HG02943 (cell line): ENCODE data around the gene FBXO33.
"Not testable (repeated sequence)": the region's sequence is repeated elsewhere in the genome, so short reads cannot be mapped to it uniquely, and the experiment has no call there.

Source experiments
- ATAC-seq: cut with Tn5 transposase; IDR thresholded peaks from one replicate; pipeline ENCODE4 v1.9.1; 2021; ENCODE audit warnings: mild to moderate bottlenecking, low read depth, moderate library complexity; ENCODE audit not compliant: unreplicated experiment

FBXO33 gene

GRCh38 chr14:39376667-39377403 lies 55.4 kb downstream of the FBXO33 start:
- ATAC-seq, result no peak

GRCh38 chr14:39374851-39375250 lies 57.4 kb downstream of the FBXO33 start:
- ATAC-seq, result no peak

- no peak for ATAC-seq
These were observed 59.6 kb downstream of the FBXO33 start for GRCh38 chr14:39372656-39373055.

- ATAC-seq, result no peak
These were observed 61.8 kb downstream of the FBXO33 start for GRCh38 chr14:39370415-39370814.

GRCh38 chr14:39369029-39369428 lies 63.2 kb downstream of the FBXO33 start:
- no peak for ATAC-seq

- ATAC-seq, result no peak
These were observed 63.8 kb downstream of the FBXO33 start for GRCh38 chr14:39368261-39368959.

- ATAC-seq, result no peak
These were observed 64.9 kb downstream of the FBXO33 start for GRCh38 chr14:39367387-39367751.

- no peak for ATAC-seq
These were observed 65.5 kb downstream of the FBXO33 start for GRCh38 chr14:39366460-39367386.

GRCh38 chr14:39365354-39365753 lies 66.9 kb downstream of the FBXO33 start:
- no peak for ATAC-seq

- ATAC-seq, result no peak
These were observed 67.7 kb downstream of the FBXO33 start for GRCh38 chr14:39364509-39364908.

- ATAC-seq, result not testable (repeated sequence)
These were observed 70.7 kb downstream of the FBXO33 start for GRCh38 chr14:39361556-39361955.

GRCh38 chr14:39360316-39360715 lies 71.9 kb downstream of the FBXO33 start:
- ATAC-seq, result no peak

GRCh38 chr14:39359069-39359468 lies 73.2 kb downstream of the FBXO33 start:
- not testable (repeated sequence) for ATAC-seq

- ATAC-seq, result no peak
These were observed 80.5 kb downstream of the FBXO33 start for GRCh38 chr14:39351708-39352107.

- ATAC-seq, result no peak
These were observed 81.4 kb downstream of the FBXO33 start for GRCh38 chr14:39350866-39351265.
